NCI-H187 treated with DMSO at 0.1 percent for 48 hours (cell line): Measurements from ENCODE around the gene FAIM2.
"Not testable (repeated sequence)": the region's sequence is repeated elsewhere in the genome, so short reads cannot be mapped to it uniquely, and the experiment has no call there.

Source experiments
- DNase-seq: peaks from one replicate; lab custom pipeline; 2025; lab: John Stamatoyannopoulos, UW

The FAIM2 gene

GRCh38 chr12:49863946-49864797 lies 39.5 kb downstream of the FAIM2 start:
- DNase-seq, result no peak

GRCh38 chr12:49860921-49861320 lies 42.8 kb downstream of the FAIM2 start:
- not testable (repeated sequence) for DNase-seq

- not testable (repeated sequence) for DNase-seq
These were observed 47.8 kb downstream of the FAIM2 start for GRCh38 chr12:49855890-49856289.

- DNase-seq, result no peak
These were observed 48.7 kb downstream of the FAIM2 start for GRCh38 chr12:49854976-49855375.

GRCh38 chr12:49853671-49854070 lies 50.0 kb downstream of the FAIM2 start:
- DNase-seq, result no peak

- DNase-seq, result no peak
These were observed 56.5 kb downstream of the FAIM2 start for GRCh38 chr12:49847161-49847560.

GRCh38 chr12:49846032-49846431 lies 57.7 kb downstream of the FAIM2 start:
- no peak for DNase-seq

GRCh38 chr12:49843876-49844437 lies 59.7 kb downstream of the FAIM2 start:
- DNase-seq, result no peak

GRCh38 chr12:49843411-49843810 lies 60.3 kb downstream of the FAIM2 start:
- no peak for DNase-seq

GRCh38 chr12:49842519-49843352 lies 61.0 kb downstream of the FAIM2 start, which contains the start of gene BCDIN3D:
BCDIN3D (minus strand) TSS chr12:49843106; CDS start chr12:49843087, 19 bp downstream.
- peak; percentile 77 for DNase-seq

- no peak for DNase-seq
These were observed 64.6 kb downstream of the FAIM2 start for GRCh38 chr12:49838973-49839633.

- no peak for DNase-seq
These were observed 70.8 kb downstream of the FAIM2 start for GRCh38 chr12:49832836-49833421.

GRCh38 chr12:49831717-49832116 lies 72.0 kb downstream of the FAIM2 start:
- DNase-seq, result no peak

GRCh38 chr12:49828133-49829091 lies 75.3 kb downstream of the FAIM2 start, which contains the start of gene NCKAP5L:
NCKAP5L (minus strand) TSS chr12:49828413; CDS start chr12:49804044, 24,369 bp downstream.
- peak; percentile 40 for DNase-seq

GRCh38 chr12:49827401-49828099 lies 76.2 kb downstream of the FAIM2 start:
- no peak for DNase-seq

- no peak for DNase-seq
These were observed 76.7 kb downstream of the FAIM2 start for GRCh38 chr12:49827051-49827400.

- no peak for DNase-seq
These were observed 77.7 kb downstream of the FAIM2 start for GRCh38 chr12:49825971-49826421.

- no peak for DNase-seq
These were observed 78.2 kb downstream of the FAIM2 start for GRCh38 chr12:49825360-49825970.

- DNase-seq, result no peak
These were observed 78.8 kb downstream of the FAIM2 start for GRCh38 chr12:49824895-49825294.
